Measurements from ENCODE around the gene RMDN2. TPM values are rescaled to one million over a fixed set of nuclear protein-coding genes. Genes with fewer than 3 reads are reported as not detected.

RMDN2 gene, protein sequence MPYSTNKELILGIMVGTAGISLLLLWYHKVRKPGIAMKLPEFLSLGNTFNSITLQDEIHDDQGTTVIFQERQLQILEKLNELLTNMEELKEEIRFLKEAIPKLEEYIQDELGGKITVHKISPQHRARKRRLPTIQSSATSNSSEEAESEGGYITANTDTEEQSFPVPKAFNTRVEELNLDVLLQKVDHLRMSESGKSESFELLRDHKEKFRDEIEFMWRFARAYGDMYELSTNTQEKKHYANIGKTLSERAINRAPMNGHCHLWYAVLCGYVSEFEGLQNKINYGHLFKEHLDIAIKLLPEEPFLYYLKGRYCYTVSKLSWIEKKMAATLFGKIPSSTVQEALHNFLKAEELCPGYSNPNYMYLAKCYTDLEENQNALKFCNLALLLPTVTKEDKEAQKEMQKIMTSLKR
- 1 to 10 TPM; 2.3 to 3.0 TPM for total RNA-seq

DNA sequence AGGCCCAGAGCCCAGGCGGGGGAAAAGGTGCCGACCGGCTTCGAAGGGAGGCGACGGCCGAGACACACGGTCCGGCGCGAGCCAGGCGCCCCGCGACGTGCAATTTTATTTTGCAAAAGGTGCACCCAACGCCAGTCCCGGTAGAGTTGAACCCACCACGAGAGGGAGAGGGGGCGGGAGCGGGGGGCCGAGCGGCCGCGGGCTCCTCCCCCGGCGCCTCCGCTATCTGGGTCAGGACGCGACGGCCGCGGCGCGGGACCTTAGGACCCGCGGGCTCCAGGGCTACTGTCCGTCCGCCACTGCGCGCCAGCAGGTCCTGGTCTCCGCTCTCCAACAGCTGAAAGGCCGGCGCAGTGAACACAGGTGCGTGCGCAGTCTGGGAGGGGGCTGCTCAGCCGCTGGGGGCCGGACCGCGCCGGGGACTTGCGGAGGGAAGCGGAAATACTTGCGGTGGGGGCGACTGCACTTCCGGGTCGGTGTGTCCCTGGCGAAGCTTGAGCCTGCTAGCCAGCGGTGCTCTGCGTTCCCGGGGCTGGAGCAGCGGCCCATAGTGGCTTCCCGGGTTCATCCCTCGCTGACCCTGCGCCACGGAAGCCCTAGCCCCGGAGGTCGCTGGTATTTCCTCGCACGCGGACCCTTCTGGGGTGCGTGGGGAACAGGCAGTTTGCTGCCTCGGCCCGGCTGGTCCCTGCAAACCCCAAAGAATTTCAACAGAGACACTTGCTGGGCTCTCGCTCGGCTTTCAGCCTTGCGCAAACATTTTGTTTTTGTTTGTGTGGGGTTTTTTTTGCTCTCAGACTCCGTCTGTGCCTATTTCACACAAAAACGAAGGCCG is at the start of gene RMDN2:
RMDN2 (plus strand) TSS at position 225 of the 835 bp plus-strand sequence. CDS start 3,991 bp downstream, outside the sequence.
- Mint-ChIP-seq H3K9me3 (no peaks in the 10 kb centered on the region), H3K27me3 (peaks cover 26% of the 10 kb centered on the region), H3K27ac (peak within 1 kb of the TSS; percentile 97), H3K36me3 (peaks cover 1% of the 10 kb centered on the region), H3K4me3 (peak within 1 kb of the TSS; percentile 92), H3K4me1 (peaks cover 14% of the 10 kb centered on the region)
- POLR2A ChIA-PET = interaction anchor here (1.9 to 2.0 kb wide), 2 partner anchors 9 to 151 kb away, joined by 6 to 11 read pairs; partner anchors contain the start of gene CYP1B1
- peak; percentile 88 for ATAC-seq (ENCODE audit: low read depth)
- DNase-seq = peak; percentile 92

DNA sequence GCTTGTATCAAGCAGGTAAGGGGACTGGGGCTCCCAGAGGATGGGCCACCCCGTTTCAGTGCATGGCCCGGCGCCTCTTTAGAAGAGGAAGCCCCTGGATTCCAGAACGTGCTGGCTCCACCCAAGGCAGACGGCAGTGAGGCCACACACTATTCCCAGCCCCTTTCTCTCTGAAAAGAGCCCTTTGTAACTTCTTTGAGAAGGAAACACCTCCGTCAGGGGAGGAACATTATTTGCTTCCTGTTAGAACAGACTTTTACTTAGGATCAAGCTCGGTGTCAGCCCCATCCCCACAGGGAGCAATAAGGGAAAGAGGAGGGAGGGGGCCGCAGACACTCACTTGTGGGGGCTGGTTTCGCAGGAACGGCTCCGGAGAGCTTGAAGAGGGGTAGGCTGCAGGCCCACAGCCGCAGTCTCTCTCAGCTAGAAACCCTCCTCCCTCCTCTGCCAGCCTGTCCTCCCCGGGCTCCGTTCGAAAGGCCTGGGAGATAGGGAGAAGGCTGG is 49.6 kb upstream of the RMDN2 start:
- no peak overlapping the region for H3K27ac Mint-ChIP-seq
- ATAC-seq (ENCODE audit: low read depth) (no peak), DNase-seq (no peak)
- POLR2A ChIA-PET = no interaction called here
- peaks cover 12% of the 10 kb centered on the region for H3K4me1 Mint-ChIP-seq
- no peaks in the 10 kb centered on the region for H3K9me3 Mint-ChIP-seq
- no peaks in the 10 kb centered on the region for H3K36me3 Mint-ChIP-seq
- no peak overlapping the region for H3K4me3 Mint-ChIP-seq
- peaks cover 3% of the 10 kb centered on the region for H3K27me3 Mint-ChIP-seq

- no peak for DNase-seq
- Mint-ChIP-seq H3K4me3 (no peak overlapping the region), H3K9me3 (no peaks in the 10 kb centered on the region), H3K27ac (no peak overlapping the region), H3K4me1 (peaks cover 12% of the 10 kb centered on the region), H3K27me3 (peaks cover 8% of the 10 kb centered on the region), H3K36me3 (no peaks in the 10 kb centered on the region)
- POLR2A ChIA-PET = interaction anchor here (1.0 kb wide), 1 partner anchor 719 kb away, joined by 3 read pairs; the partner anchor contains the start of gene EIF2AK2
- ATAC-seq (ENCODE audit: low read depth) = no peak
Observed at GRCh38 chr2:37876227-37876626, 48.9 kb upstream of the RMDN2 start.

DNA sequence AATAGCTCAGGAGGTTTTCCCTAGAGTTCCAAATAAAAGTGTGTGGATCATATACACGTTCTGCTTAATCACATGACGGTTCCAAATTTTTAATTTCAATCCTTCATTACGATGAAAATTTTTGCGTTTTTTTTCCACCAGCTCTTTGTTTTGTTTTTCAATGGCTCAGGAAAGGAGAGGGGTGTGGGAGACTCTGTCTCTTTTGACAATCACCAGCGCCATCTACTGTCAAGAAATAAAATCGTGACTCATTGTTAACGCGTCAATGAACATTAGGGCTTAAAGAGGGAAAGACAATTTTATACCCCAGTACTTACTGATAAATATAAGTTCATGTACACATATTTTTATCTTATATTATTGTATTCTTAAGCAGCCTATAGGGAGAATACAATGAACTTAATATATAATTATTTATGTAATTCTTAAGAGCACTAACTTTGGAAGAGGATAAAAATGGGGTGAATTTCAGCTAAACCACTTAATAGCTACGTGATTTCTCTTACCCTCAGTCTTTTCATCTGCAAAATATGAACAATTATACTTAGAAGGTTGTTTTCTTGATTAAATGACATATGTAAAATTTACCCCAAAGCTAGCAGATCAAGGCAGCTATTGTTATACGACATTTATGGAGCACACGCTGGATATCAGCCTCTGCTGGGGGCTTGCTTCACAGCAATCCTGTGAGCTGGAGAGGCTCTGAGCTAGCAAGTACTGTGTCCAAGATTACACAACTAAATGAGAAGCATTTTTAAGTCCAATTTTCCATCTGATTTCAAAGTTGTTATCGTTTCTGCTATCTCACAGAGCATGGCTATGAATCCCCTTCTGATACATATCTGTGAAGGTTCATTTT is 47.4 kb upstream of the RMDN2 start:
- Mint-ChIP-seq H3K27ac (no peak overlapping the region), H3K27me3 (peaks cover 10% of the 10 kb centered on the region), H3K36me3 (no peaks in the 10 kb centered on the region), H3K4me1 (peaks cover 4% of the 10 kb centered on the region), H3K9me3 (no peaks in the 10 kb centered on the region), H3K4me3 (no peak overlapping the region)
- no peak for DNase-seq
- POLR2A ChIA-PET = interaction anchor here (0.5 to 1.0 kb wide), 2 partner anchors 55 to 721 kb away, joined by 3 read pairs; partner anchors contain the start of gene EIF2AK2
- ATAC-seq (ENCODE audit: low read depth) = peak; percentile 56

- no peak for DNase-seq
- Mint-ChIP-seq H3K9me3 (no peaks in the 10 kb centered on the region), H3K27ac (no peak overlapping the region), H3K27me3 (peaks cover 10% of the 10 kb centered on the region), H3K36me3 (no peaks in the 10 kb centered on the region), H3K4me1 (peaks cover 4% of the 10 kb centered on the region), H3K4me3 (no peak overlapping the region)
- POLR2A ChIA-PET = no interaction called here
- ATAC-seq (ENCODE audit: low read depth) = no peak
Observed at GRCh38 chr2:37878536-37878935, 46.6 kb upstream of the RMDN2 start.

- Mint-ChIP-seq H3K4me3 (no peak overlapping the region), H3K27me3 (peaks cover 13% of the 10 kb centered on the region), H3K27ac (no peak overlapping the region), H3K9me3 (no peaks in the 10 kb centered on the region), H3K4me1 (peaks cover 4% of the 10 kb centered on the region), H3K36me3 (no peaks in the 10 kb centered on the region)
- ATAC-seq (ENCODE audit: low read depth) (peak; percentile 36), DNase-seq (no peak)
- POLR2A ChIA-PET = no interaction called here
Observed at GRCh38 chr2:37880551-37880950, 44.5 kb upstream of the RMDN2 start.

GRCh38 chr2:37881397-37881796 is 43.7 kb upstream of the RMDN2 start:
- no peak overlapping the region for H3K4me3 Mint-ChIP-seq
- H3K27me3 Mint-ChIP-seq = peaks cover 15% of the 10 kb centered on the region
- no peak overlapping the region for H3K27ac Mint-ChIP-seq
- ATAC-seq (ENCODE audit: low read depth) (no peak), DNase-seq (no peak)
- POLR2A ChIA-PET = no interaction called here
- no peaks in the 10 kb centered on the region for H3K9me3 Mint-ChIP-seq
- H3K36me3 Mint-ChIP-seq = no peaks in the 10 kb centered on the region
- H3K4me1 Mint-ChIP-seq = peaks cover 4% of the 10 kb centered on the region

- no peak for ATAC-seq (ENCODE audit: low read depth)
- H3K4me3 Mint-ChIP-seq = no peak overlapping the region
- no peak for DNase-seq
- no peak overlapping the region for H3K27ac Mint-ChIP-seq
- POLR2A ChIA-PET = no interaction called here
- peaks cover 15% of the 10 kb centered on the region for H3K27me3 Mint-ChIP-seq
- H3K4me1 Mint-ChIP-seq = peaks cover 9% of the 10 kb centered on the region
- no peaks in the 10 kb centered on the region for H3K9me3 Mint-ChIP-seq
- H3K36me3 Mint-ChIP-seq = no peaks in the 10 kb centered on the region
Observed at GRCh38 chr2:37882036-37882435, 43.1 kb upstream of the RMDN2 start.

GRCh38 chr2:37883518-37883917 is 41.6 kb upstream of the RMDN2 start:
- peaks cover 7% of the 10 kb centered on the region for H3K4me1 Mint-ChIP-seq
- DNase-seq = no peak
- no peak for ATAC-seq (ENCODE audit: low read depth)
- peaks cover 15% of the 10 kb centered on the region for H3K27me3 Mint-ChIP-seq
- no peaks in the 10 kb centered on the region for H3K36me3 Mint-ChIP-seq
- H3K4me3 Mint-ChIP-seq = no peak overlapping the region
- H3K27ac Mint-ChIP-seq = no peak overlapping the region
- POLR2A ChIA-PET = no interaction called here
- no peaks in the 10 kb centered on the region for H3K9me3 Mint-ChIP-seq

- POLR2A ChIA-PET = no interaction called here
- Mint-ChIP-seq H3K36me3 (no peaks in the 10 kb centered on the region), H3K4me3 (no peak overlapping the region), H3K27ac (no peak overlapping the region), H3K27me3 (peaks cover 19% of the 10 kb centered on the region), H3K9me3 (no peaks in the 10 kb centered on the region), H3K4me1 (peaks cover 9% of the 10 kb centered on the region)
- DNase-seq = no peak
- no peak for ATAC-seq (ENCODE audit: low read depth)
Observed at GRCh38 chr2:37885329-37885993, 39.6 kb upstream of the RMDN2 start.

DNA sequence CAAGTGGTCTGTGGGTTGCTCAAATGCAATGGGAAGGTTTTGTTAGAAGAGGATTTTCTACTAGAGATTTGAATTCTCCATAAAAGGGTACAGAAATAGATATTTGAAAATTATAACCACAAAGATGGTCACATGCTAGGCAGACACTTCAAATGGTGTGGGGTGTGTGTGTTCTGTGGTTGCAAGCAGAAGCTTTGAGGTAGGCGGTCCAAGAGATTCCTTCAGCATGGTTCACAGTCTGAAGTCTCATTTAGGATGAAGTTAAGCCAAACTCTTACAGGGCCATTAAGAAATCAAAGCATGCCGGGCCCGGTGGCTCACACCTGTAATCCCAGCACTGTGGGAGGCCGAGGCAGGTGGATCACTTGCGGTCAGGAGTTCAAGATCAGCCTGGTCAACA is 38.3 kb upstream of the RMDN2 start:
- no peak overlapping the region for H3K4me3 Mint-ChIP-seq
- H3K9me3 Mint-ChIP-seq = no peaks in the 10 kb centered on the region
- DNase-seq (no peak), ATAC-seq (ENCODE audit: low read depth) (no peak)
- peaks cover 13% of the 10 kb centered on the region for H3K4me1 Mint-ChIP-seq
- no peaks in the 10 kb centered on the region for H3K36me3 Mint-ChIP-seq
- peaks cover 12% of the 10 kb centered on the region for H3K27me3 Mint-ChIP-seq
- H3K27ac Mint-ChIP-seq = no peak overlapping the region
- POLR2A ChIA-PET = no interaction called here

GRCh38 chr2:37887286-37887685 is 37.8 kb upstream of the RMDN2 start:
- Mint-ChIP-seq H3K36me3 (no peaks in the 10 kb centered on the region), H3K4me1 (peaks cover 17% of the 10 kb centered on the region), H3K9me3 (no peaks in the 10 kb centered on the region), H3K27me3 (peaks cover 12% of the 10 kb centered on the region), H3K4me3 (no peak overlapping the region), H3K27ac (no peak overlapping the region)
- ATAC-seq (ENCODE audit: low read depth) (no peak), DNase-seq (no peak)
- POLR2A ChIA-PET = no interaction called here

Measured in activated naive CD8-positive, alpha-beta T cell treated with anti-CD3 and anti-CD28 coated beads, Interleukin-2, amount 10 ng/mL, durations not matched to agents 7 days and 5 days (primary cell).